Progenitor cell of endocrine pancreas (in vitro differentiated cells): ENCODE measurements around the gene ITGAX. TPM values are rescaled to one million over a fixed set of nuclear protein-coding genes. Genes with fewer than 3 reads are reported as not detected.
"Not testable (repeated sequence)": the region's sequence is repeated elsewhere in the genome, so short reads cannot be mapped to it uniquely, and the experiment has no call there.

ENCODE experiments used
- DNase-seq: peaks from one replicate; pipeline ENCODE4 v3.0.0; 2021; ENCODE audit warnings: low spot score; ENCODE audit not compliant: unreplicated experiment
- H3K27ac Mint-ChIP-seq: 2 replicates; pipeline ENCODE4 v1.8.0; 2021; ENCODE audit warnings: mild to moderate bottlenecking, moderate library complexity, mixed read lengths
- H3K27me3 Mint-ChIP-seq: 2 replicates; pipeline ENCODE4 v1.8.0; 2021; ENCODE audit warnings: mixed read lengths
- H3K36me3 Mint-ChIP-seq: 2 replicates; pipeline ENCODE4 v1.8.0; 2022; ENCODE audit warnings: mixed read lengths; ENCODE audit not compliant: insufficient read depth
- H3K4me1 Mint-ChIP-seq: 2 replicates; pipeline ENCODE4 v1.8.0; 2021; ENCODE audit warnings: low read depth, mixed read lengths
- H3K4me3 Mint-ChIP-seq: 2 replicates; pipeline ENCODE4 v1.8.0; 2021; ENCODE audit warnings: low read depth, mild to moderate bottlenecking, moderate library complexity, mixed read lengths
- H3K9me3 Mint-ChIP-seq: 2 replicates; pipeline ENCODE4 v1.8.0; 2021; ENCODE audit warnings: low read depth, mixed read lengths
- CTCF ChIP-seq: fragments of 200-600 bp; sonication (generic); IDR thresholded peaks from one replicate; pipeline ENCODE4 v1.5.0; 2021; ENCODE audit warnings: antibody characterized with exemption, mild to moderate bottlenecking; ENCODE audit not compliant: unreplicated experiment
- total RNA-seq: library from RNA; stranded (reverse); gene quantifications from 2 replicates; pipeline ENCODE4 v1.2.1, GENCODE V29; 2021

The ITGAX gene
- total RNA-seq, 1 donor from 2014 or later, result not detected

DNA sequence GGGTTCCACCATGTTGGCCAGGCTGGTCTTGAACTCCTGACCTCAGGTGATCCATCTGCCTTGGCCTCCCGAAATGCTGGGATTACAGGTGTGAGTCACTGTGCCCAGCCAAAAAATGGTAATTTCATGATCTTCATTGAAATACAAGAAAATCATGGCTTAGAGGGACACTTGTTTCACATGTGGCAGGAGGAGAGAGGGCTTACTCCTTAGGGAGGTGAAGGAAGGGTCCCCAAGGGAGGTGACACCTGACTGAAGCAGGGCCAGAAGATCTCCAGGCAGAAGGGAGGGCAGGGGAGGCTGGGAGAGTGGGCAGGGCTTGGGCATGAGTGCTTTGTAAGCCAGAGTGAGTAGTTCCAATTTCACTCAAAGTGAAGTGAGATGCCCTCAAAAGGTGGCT is 20.0 kb upstream of the ITGAX start:
- DNase-seq, result no peak
- no peak for TF ChIP-seq CTCF
- H3K4me3 Mint-ChIP-seq, result no peak overlapping the region
- H3K9me3 Mint-ChIP-seq, result no peaks in the 10 kb centered on the region
- H3K27me3 Mint-ChIP-seq, result peaks cover 42% of the 10 kb centered on the region
- peaks cover 1% of the 10 kb centered on the region for H3K4me1 Mint-ChIP-seq
- H3K27ac Mint-ChIP-seq, result no peak overlapping the region
- H3K36me3 Mint-ChIP-seq, result no peaks in the 10 kb centered on the region

DNA sequence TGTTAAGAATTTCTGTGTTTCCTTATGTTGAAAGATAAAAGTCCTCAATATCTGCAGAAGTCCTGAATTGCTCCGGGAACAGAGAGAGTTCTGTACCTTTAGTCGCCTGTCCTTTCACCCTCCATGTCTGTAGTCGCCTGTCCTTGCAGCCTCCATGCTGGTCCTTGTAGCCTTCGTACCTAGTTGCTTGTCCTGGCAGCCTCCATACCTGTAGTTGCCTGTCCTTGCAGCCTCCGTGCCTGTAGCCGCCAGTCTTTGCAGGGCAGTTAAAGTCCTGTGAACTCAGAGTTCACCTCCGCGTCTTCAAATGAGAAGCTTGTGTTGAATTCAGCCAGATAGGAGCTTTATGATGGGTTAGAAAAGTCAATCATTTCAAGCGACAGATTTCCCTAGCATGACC is 19.5 kb upstream of the ITGAX start:
- Mint-ChIP-seq H3K27ac (no peak overlapping the region), H3K27me3 (peaks cover 37% of the 10 kb centered on the region), H3K4me3 (no peak overlapping the region), H3K36me3 (no peaks in the 10 kb centered on the region), H3K4me1 (peaks cover 1% of the 10 kb centered on the region), H3K9me3 (no peaks in the 10 kb centered on the region)
- DNase-seq, result no peak
- no peak for TF ChIP-seq CTCF

GRCh38 chr16:31338166-31338685 is 16.8 kb upstream of the ITGAX start:
- not testable (repeated sequence) for DNase-seq, H3K9me3 Mint-ChIP-seq, H3K4me3 Mint-ChIP-seq, H3K4me1 Mint-ChIP-seq, H3K27ac Mint-ChIP-seq, H3K36me3 Mint-ChIP-seq
- H3K27me3 Mint-ChIP-seq, result peaks cover 20% of the 10 kb centered on the region

DNA sequence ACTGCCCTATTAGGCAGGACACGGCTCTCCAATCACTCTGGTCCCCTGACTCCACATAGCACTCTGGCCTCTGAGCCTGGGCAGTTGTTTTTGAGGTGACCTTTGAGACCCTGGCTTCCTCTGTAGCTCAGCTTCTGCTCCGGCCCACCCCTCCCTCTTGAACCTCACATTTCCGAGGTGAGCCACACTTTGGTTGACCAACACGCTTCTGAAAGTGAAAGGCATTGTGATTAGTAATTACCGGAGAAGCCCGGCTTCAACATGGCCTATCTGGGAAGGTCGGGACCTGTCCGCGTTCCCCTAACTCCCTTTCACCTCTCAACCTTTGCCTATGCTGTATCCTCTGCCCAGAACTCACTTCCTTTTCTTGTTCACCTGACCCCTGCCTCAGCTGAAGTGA is 10.3 kb upstream of the ITGAX start:
- DNase-seq, result no peak
- Mint-ChIP-seq H3K36me3 (no peaks in the 10 kb centered on the region), H3K4me1 (no peaks in the 10 kb centered on the region), H3K4me3 (no peak overlapping the region), H3K27me3 (peaks cover 11% of the 10 kb centered on the region), H3K9me3 (no peaks in the 10 kb centered on the region), H3K27ac (no peak overlapping the region)
- TF ChIP-seq CTCF, result no peak

DNA sequence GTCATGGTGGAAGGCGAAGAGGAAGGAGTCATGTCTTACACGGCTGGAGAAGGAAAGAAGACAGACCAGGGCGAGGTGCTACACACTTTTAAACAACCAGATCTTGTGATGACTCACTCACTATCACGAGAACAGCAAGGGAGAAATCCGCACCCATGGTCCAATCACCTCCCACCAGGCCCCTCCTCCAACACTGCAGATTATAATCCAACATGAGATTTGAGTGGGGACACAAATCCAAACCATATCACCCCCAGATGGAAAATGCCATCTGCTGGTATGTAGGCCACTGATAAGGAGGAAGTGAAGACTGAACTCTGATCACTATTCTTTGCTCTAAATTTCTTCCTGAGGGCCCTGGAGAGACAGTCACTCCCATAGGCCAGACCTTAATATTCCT is 7.5 kb upstream of the ITGAX start:
- Mint-ChIP-seq H3K27ac (no peak overlapping the region), H3K4me1 (no peaks in the 10 kb centered on the region), H3K4me3 (no peak overlapping the region), H3K36me3 (no peaks in the 10 kb centered on the region), H3K27me3 (peaks cover 16% of the 10 kb centered on the region), H3K9me3 (no peaks in the 10 kb centered on the region)
- DNase-seq, result no peak
- no peak for TF ChIP-seq CTCF

DNA sequence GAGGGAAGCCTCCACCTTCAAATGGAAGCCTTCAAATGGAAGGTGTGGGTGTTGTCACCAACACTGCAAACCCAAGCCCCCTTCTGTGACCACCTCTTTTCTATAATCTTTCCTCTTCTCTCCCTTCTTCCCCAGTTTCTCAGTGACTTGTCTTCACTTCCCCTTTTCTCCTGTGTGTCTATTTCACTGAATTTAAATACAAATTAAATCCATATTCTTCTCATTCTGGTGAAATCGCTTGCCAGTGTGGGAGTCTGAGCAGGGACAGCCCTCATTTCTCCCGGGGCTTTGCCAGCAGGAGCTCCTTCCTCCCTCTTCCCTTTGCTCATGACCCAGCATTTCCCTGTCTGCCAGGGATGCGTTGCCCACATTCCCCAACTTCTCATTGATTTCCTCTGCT is 6.4 kb upstream of the ITGAX start:
- H3K27me3 Mint-ChIP-seq, result peaks cover 24% of the 10 kb centered on the region
- no peak for DNase-seq
- no peak for TF ChIP-seq CTCF
- H3K27ac Mint-ChIP-seq, result no peak overlapping the region
- H3K9me3 Mint-ChIP-seq, result no peaks in the 10 kb centered on the region
- H3K4me3 Mint-ChIP-seq, result no peak overlapping the region
- no peaks in the 10 kb centered on the region for H3K36me3 Mint-ChIP-seq
- no peaks in the 10 kb centered on the region for H3K4me1 Mint-ChIP-seq
